GM12878 (cell line): ENCODE results near the gene PTPN18. TPM values are rescaled to one million over a fixed set of nuclear protein-coding genes. Genes with fewer than 3 reads are reported as not detected.

Experiments
- ATAC-seq: fragments of 200-7000 bp; cut with Tn5 transposase; 3 replicates; pipeline ENCODE4 v1.9.1; 2020; ENCODE audit warnings: mild to moderate bottlenecking, moderate library complexity
- BruUV-seq: library from RNA; stranded (reverse); fragments of 400-500 nt; replicated peaks from 2 replicates; lab custom pipeline; 2021; lab: Mats Ljungman, UMichigan
- CTCF ChIA-PET: fragments of 300-600 bp; sonication (Branson Sonifier 250); formaldehyde crosslinking; extraction: SDS; loops from one replicate; lab custom pipeline; 2021; ENCODE audit warnings: inconsistent platforms; lab: Yijun Ruan, JAX
- POLR2A ChIA-PET: fragments of 350-600 bp; formaldehyde crosslinking; extraction: SDS; loops from one replicate; lab custom pipeline; 2021; ENCODE audit warnings: inconsistent platforms; lab: Charles Lee
- RAD21 ChIA-PET: fragments of 300-600 bp; sonication (Branson Sonifier 250); formaldehyde crosslinking; loops from one replicate; lab custom pipeline; 2023; ENCODE audit warnings: antibody characterized with exemption; ENCODE audit not compliant: unreplicated experiment; lab: Charles Lee
- SMC1A ChIA-PET: fragments of 300-600 bp; sonication (Branson Sonifier 250); formaldehyde crosslinking; loops from one replicate; lab custom pipeline; 2023; ENCODE audit not compliant: unreplicated experiment, uncharacterized antibody; lab: Charles Lee
- DNase-seq: peaks from one replicate; pipeline ENCODE4 v3.0.0-alpha.2; 2011; ENCODE audit warnings: low read depth, low spot score
- FAIRE-seq: peaks from 3 replicates; lab custom pipeline; 2011; peaks lifted over from hg19 to GRCh38; lab: Jason Lieb, UNC
- H2AFZ ChIP-seq: 2 replicates; pipeline ENCODE4 v1.6.0; 2011; ENCODE audit warnings: low read depth, low read length, control low read depth; ENCODE audit not compliant: control insufficient read depth
- H3K27ac ChIP-seq: 2 replicates; pipeline ENCODE4 v1.5.1; 2011; ENCODE audit warnings: control low read depth; ENCODE audit not compliant: control insufficient read depth, insufficient read depth
- H3K27me3 ChIP-seq, 2 experiments: replicated peaks in 1 of 2; 2 replicates each; pipeline versions ENCODE4 v1.6.0 to v1.6.1; 2011; ENCODE audit warnings: low read length in 1 of 2; ENCODE audit not compliant: control insufficient read depth in 2 of 2, insufficient read depth in 2 of 2
- H3K36me3 ChIP-seq, 2 experiments: 2 replicates each; pipeline ENCODE4 v1.5.1; 2011; ENCODE audit warnings: low read length in 1 of 2; ENCODE audit not compliant: control insufficient read depth in 2 of 2, insufficient read depth in 2 of 2
- H3K4me1 ChIP-seq: 2 replicates; pipeline ENCODE4 v1.6.1; 2011; ENCODE audit warnings: mild to moderate bottlenecking, low read length, moderate library complexity, mixed read lengths; ENCODE audit not compliant: control insufficient read depth, insufficient read depth
- H3K4me2 ChIP-seq: 2 replicates; pipeline ENCODE4 v1.6.0; 2011; ENCODE audit warnings: control low read depth; ENCODE audit not compliant: control insufficient read depth, insufficient read depth
- H3K4me3 ChIP-seq: fragments of 200-600 bp; sonication (generic); 2 replicates; pipeline ENCODE4 v1.5.1; 2016
- H3K79me2 ChIP-seq: 2 replicates; pipeline ENCODE4 v1.6.0; 2011; ENCODE audit warnings: low read length; ENCODE audit not compliant: control insufficient read depth, insufficient read depth
- H3K9ac ChIP-seq: 2 replicates; pipeline ENCODE4 v1.8.0; 2011; ENCODE audit warnings: low read length, control low read depth, mixed read lengths; ENCODE audit not compliant: control insufficient read depth, insufficient read depth
- H3K9me3 ChIP-seq: replicated peaks from 3 replicates; pipeline ENCODE4 v1.5.1; 2011; ENCODE audit warnings: mild to moderate bottlenecking, low read length; ENCODE audit not compliant: control insufficient read depth, insufficient read depth
- H4K20me1 ChIP-seq: 2 replicates; pipeline ENCODE4 v1.6.0; 2011; ENCODE audit not compliant: control insufficient read depth, insufficient read depth
- BCL3 ChIP-seq: IDR thresholded peaks from 2 replicates; pipeline ENCODE4 v1.6.1; 2011; ENCODE audit warnings: borderline replicate concordance, low read depth, mild to moderate bottlenecking, moderate library complexity, low read length; ENCODE audit not compliant: insufficient read depth, poor library complexity, severe bottlenecking
- BMI1 ChIP-seq: fragments of 450-650 bp; IDR thresholded peaks from 2 replicates; pipeline ENCODE4 v1.6.1; 2016; ENCODE audit warnings: mild to moderate bottlenecking, moderate library complexity, borderline replicate concordance
- CEBPB ChIP-seq, 2 experiments: fragments of 150-350 bp in 1 of 2; IDR thresholded peaks; 2 replicates each; pipeline ENCODE4 v1.6.1; 2012 to 2014; ENCODE audit warnings: low read depth in 2 of 2, low read length in 2 of 2, borderline replicate concordance in 1 of 2, inconsistent platforms in 1 of 2
- CHD2 ChIP-seq: IDR thresholded peaks from 2 replicates; pipeline ENCODE4 v1.6.1; 2011; ENCODE audit warnings: low read depth, low read length, improper control_type of control experiment, borderline replicate concordance
- EED ChIP-seq: sonication (generic); IDR thresholded peaks from 2 replicates; pipeline ENCODE4 v1.6.1; 2016; ENCODE audit warnings: antibody characterized with exemption, low read depth
- JUND ChIP-seq: IDR thresholded peaks from 2 replicates; pipeline ENCODE4 v1.6.1; 2012; ENCODE audit warnings: low read depth, mild to moderate bottlenecking, low read length, improper control_type of control experiment, moderate library complexity
- KAT2A ChIP-seq: conservative IDR thresholded peaks from 2 replicates; pipeline ENCODE4 v1.6.1; 2011; ENCODE audit warnings: low read depth, low read length; ENCODE audit not compliant: control insufficient read depth
- MEF2B ChIP-seq: fragments of 450-650 bp; IDR thresholded peaks from 2 replicates; pipeline ENCODE4 v1.6.1; 2018; ENCODE audit warnings: mild to moderate bottlenecking, moderate library complexity; ENCODE audit not compliant: partially characterized antibody, poor library complexity, severe bottlenecking
- MXI1 ChIP-seq: fragments of 150-350 bp; IDR thresholded peaks from 2 replicates; pipeline ENCODE4 v1.6.1; 2011; ENCODE audit warnings: low read depth, mild to moderate bottlenecking, inconsistent platforms, low read length, improper control_type of control experiment
- RELA ChIP-seq: fragments of 450-650 bp; IDR thresholded peaks from 2 replicates; pipeline ENCODE4 v1.8.0; 2014; ENCODE audit warnings: borderline replicate concordance; ENCODE audit not compliant: partially characterized antibody
- SP1 ChIP-seq: IDR thresholded peaks from one replicate; pipeline ENCODE4 v1.6.1; 2011; ENCODE audit warnings: low read depth, low read length
- ZSCAN29 ChIP-seq: fragments of 450-650 bp; IDR thresholded peaks from 2 replicates; pipeline ENCODE4 v1.6.1; 2017; ENCODE audit warnings: mild to moderate bottlenecking, moderate library complexity
- WGBS: methylation state at CpG from one replicate; pipeline ENCODE4 v1.1.6; 2016; ENCODE audit warnings: low lambda C conversion rate; ENCODE audit not compliant: insufficient replicate concordance, insufficient coverage; ENCODE audit errors: missing lambda C conversion rate; 5-methylcytosine and 5-hydroxymethylcytosine counted together
- in situ Hi-C: fragments of 300-500 bp; cut with MboI; formaldehyde crosslinking; loops from 9 replicates; pipeline ENCODE4 v1.14.3; 2018; ENCODE audit warnings: mixed read lengths
- intact Hi-C: fragments of 100-400 bp; cut with micrococcal nuclease; formaldehyde crosslinking; loops from one replicate; pipeline ENCODE4 v1.14.2; 2022; ENCODE audit not compliant: unreplicated experiment
- polyA plus RNA-seq, 11 experiments: library from polyadenylated mRNA; depleted of rRNA in 4 of 11; unstranded in 6 of 11; stranded (reverse) in 5 of 11; fragments of >200 nt; fragmentation: Nextera tagmentation in 4 of 11; fragmentation: Illumina TruSeq in 1 of 11; extraction: Ambion mirVana in 4 of 11; extraction: Trizol in 1 of 11; gene quantifications; 1 replicate in 1 of 11; 2 replicates in 10 of 11; pipeline versions ENCODE4 v1.2.1 to v1.2.3, GENCODE V29; 2011 to 2016; ENCODE audit warnings: inconsistent platforms in 2 of 11, missing spikeins in 2 of 11, low read depth in 1 of 11
- total RNA-seq, 4 experiments: library from RNA; depleted of rRNA in 3 of 4; stranded (reverse); fragments of >200 nt in 3 of 4; fragmentation: Illumina TruSeq in 1 of 4; extraction: Trizol in 1 of 4; gene quantifications; 2 replicates each; pipeline versions ENCODE4 v1.2.1 to v1.2.3, GENCODE V29; 2013 to 2021
- TF ChIP-seq, protein P1 (sequence below): fragments of 450-650 bp; IDR thresholded peaks from 2 replicates; pipeline ENCODE4 v1.6.1; 2017; ENCODE audit warnings: antibody characterized with exemption, mild to moderate bottlenecking, moderate library complexity
- TF ChIP-seq, protein P2 (sequence below): fragments of 450-650 bp; IDR thresholded peaks from 2 replicates; pipeline ENCODE4 v1.6.1; 2016; ENCODE audit warnings: mild to moderate bottlenecking

The PTPN18 gene
- total and polyA plus RNA-seq, 10 of the 15 experiments (the other 5 are each of a cell fraction or from before 2014, with no cell fraction given) = 14.8 to 89.9 (median 43.4) TPM

DNA sequence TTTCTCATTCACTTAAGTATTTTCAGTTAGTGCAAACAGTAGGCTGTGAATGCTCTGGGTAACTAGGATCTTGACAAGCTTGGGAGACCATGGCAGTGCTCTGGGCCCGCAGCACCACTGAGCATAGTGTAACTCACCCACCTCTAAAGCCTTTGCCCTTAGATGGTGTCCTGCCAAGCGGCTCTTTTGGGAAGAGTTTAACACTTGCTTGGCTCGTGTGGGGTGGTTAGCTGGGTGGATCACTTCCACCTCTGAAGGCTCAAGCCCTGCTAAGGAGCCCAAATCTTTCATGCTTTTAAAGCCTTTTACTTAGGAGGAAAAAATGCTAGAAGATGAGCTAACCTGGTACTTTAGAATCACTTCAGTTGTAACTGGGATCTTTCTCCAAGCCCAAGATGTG lies 33.9 kb downstream of the PTPN18 start:
- Histone ChIP-seq H3K9ac (no peak overlapping the region), H3K79me2 (no peaks in the 10 kb centered on the region), H3K4me1 (peaks cover 49% of the 10 kb centered on the region), H3K27me3 (no peaks in the 10 kb centered on the region), H3K9me3 (no peaks in the 10 kb centered on the region), H3K4me2 (no peak overlapping the region), H3K4me3 (no peak overlapping the region), H3K36me3 (no peaks in the 10 kb centered on the region), H2AFZ (no peak overlapping the region), H3K27ac (no peak overlapping the region), H4K20me1 (no peaks in the 10 kb centered on the region)
- POLR2A ChIA-PET = interaction anchor here (1.0 to 2.0 kb wide), 4 partner anchors 8 to 20 kb away, joined by 3 to 9 read pairs (median 6); no protein-coding TSS in a partner anchor
- in situ Hi-C loops (no loop called here), intact Hi-C loops (loop anchor here (2.0 kb wide), 1 partner anchor 17 kb away; no protein-coding TSS in a partner anchor)
- no peak for FAIRE-seq
- no peak for DNase-seq
- RAD21 ChIA-PET = interaction anchor here (1.4 to 2.2 kb wide), 3 partner anchors 12 to 47 kb away, joined by 6 read pairs; partner anchors contain the start of gene IMP4
- 46% methylated on average over 3 of the region's 3 CpGs for WGBS
- BruUV-seq = no TSS peak
- CTCF ChIA-PET = interaction anchor here (1.2 to 2.8 kb wide), 4 partner anchors 12 to 57 kb away, joined by 4 to 13 read pairs (median 7); partner anchors contain the start of gene PTPN18
- ATAC-seq = no peak
- SMC1A ChIA-PET = interaction anchor here (1.3 to 4.3 kb wide), 4 partner anchors 12 to 47 kb away, joined by 4 to 25 read pairs (median 10); partner anchors contain the start of gene IMP4
- TF ChIP-seq SP1 = no peak
- TF ChIP-seq, protein P1, sequence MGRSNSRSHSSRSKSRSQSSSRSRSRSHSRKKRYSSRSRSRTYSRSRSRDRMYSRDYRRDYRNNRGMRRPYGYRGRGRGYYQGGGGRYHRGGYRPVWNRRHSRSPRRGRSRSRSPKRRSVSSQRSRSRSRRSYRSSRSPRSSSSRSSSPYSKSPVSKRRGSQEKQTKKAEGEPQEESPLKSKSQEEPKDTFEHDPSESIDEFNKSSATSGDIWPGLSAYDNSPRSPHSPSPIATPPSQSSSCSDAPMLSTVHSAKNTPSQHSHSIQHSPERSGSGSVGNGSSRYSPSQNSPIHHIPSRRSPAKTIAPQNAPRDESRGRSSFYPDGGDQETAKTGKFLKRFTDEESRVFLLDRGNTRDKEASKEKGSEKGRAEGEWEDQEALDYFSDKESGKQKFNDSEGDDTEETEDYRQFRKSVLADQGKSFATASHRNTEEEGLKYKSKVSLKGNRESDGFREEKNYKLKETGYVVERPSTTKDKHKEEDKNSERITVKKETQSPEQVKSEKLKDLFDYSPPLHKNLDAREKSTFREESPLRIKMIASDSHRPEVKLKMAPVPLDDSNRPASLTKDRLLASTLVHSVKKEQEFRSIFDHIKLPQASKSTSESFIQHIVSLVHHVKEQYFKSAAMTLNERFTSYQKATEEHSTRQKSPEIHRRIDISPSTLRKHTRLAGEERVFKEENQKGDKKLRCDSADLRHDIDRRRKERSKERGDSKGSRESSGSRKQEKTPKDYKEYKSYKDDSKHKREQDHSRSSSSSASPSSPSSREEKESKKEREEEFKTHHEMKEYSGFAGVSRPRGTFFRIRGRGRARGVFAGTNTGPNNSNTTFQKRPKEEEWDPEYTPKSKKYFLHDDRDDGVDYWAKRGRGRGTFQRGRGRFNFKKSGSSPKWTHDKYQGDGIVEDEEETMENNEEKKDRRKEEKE = no peak
- TF ChIP-seq EED = no peak
- TF ChIP-seq KAT2A = no peak
- TF ChIP-seq CEBPB (IDR thresholded peaks at IDR 0.05; ENCODE audit: borderline replicate concordance in 1 of 2, low read depth in 2 of 2, low read length in 2 of 2) = no peak
- TF ChIP-seq MEF2B = no peak
- TF ChIP-seq MXI1 = no peak
- no peak for TF ChIP-seq CHD2
- TF ChIP-seq BMI1 = no peak
- TF ChIP-seq RELA = no peak
- TF ChIP-seq JUND = no peak
- no peak for TF ChIP-seq BCL3
- no peak for TF ChIP-seq ZSCAN29
- TF ChIP-seq, protein P2, sequence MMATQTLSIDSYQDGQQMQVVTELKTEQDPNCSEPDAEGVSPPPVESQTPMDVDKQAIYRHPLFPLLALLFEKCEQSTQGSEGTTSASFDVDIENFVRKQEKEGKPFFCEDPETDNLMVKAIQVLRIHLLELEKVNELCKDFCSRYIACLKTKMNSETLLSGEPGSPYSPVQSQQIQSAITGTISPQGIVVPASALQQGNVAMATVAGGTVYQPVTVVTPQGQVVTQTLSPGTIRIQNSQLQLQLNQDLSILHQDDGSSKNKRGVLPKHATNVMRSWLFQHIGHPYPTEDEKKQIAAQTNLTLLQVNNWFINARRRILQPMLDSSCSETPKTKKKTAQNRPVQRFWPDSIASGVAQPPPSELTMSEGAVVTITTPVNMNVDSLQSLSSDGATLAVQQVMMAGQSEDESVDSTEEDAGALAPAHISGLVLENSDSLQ = no peak
